Stimulated activated CD4-positive, alpha-beta T cell treated with anti-CD3 and anti-CD28 coated beads, Interleukin-4, amount 100 ng/mL, for 1 hour (primary cell): ENCODE measurements around the gene EIF4ENIF1.
"Not testable (repeated sequence)": the region's sequence is repeated elsewhere in the genome, so short reads cannot be mapped to it uniquely, and the experiment has no call there.

Source experiments
- DNase-seq: peaks from one replicate; pipeline ENCODE4 v3.0.0-alpha.2; 2020

Gene EIF4ENIF1

GRCh38 chr22:31440681-31441080 is 49.0 kb downstream of the EIF4ENIF1 start:
- DNase-seq, result no peak

- DNase-seq, result no peak
These were observed 49.8 kb downstream of the EIF4ENIF1 start for GRCh38 chr22:31439808-31440207.

DNA sequence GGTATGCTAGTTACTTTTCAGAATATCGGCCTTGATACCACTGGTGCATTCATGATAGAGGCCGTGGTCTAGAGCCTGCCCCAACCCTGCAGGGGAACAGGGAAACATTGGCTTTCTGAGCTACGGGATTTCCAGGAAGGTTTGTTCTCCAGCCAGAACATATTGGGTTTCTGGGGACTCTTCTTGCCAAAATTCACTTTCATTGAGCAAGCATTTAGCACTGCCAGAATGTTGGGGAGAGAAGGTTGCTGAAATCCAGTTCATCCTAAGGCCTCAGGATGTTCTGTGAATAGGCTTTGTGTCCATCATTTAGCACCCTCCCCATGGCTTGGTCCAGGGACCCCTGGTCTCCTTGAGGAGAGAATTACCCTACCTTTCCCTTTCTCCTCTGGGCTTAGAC is 53.5 kb downstream of the EIF4ENIF1 start:
- no peak for DNase-seq

DNA sequence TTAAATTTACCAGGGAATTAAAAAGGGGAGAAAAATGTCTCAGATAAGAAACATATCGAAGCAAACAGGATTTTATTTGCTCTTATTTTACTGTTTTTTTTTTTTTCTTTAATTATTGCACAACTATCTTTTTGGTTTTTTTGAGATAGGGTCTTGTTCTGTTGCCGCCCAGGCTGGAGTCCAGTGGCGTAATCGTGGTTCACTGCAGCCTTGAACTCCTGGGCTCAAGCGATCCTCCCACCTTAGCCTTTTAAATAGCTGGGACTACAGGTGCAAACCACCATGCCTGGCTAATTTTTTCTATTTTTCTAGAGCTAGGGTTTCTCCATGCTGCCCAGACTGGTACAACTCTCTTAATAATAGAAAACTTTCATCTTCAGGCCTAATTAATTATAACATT is 57.7 kb downstream of the EIF4ENIF1 start:
- no peak for DNase-seq

DNA sequence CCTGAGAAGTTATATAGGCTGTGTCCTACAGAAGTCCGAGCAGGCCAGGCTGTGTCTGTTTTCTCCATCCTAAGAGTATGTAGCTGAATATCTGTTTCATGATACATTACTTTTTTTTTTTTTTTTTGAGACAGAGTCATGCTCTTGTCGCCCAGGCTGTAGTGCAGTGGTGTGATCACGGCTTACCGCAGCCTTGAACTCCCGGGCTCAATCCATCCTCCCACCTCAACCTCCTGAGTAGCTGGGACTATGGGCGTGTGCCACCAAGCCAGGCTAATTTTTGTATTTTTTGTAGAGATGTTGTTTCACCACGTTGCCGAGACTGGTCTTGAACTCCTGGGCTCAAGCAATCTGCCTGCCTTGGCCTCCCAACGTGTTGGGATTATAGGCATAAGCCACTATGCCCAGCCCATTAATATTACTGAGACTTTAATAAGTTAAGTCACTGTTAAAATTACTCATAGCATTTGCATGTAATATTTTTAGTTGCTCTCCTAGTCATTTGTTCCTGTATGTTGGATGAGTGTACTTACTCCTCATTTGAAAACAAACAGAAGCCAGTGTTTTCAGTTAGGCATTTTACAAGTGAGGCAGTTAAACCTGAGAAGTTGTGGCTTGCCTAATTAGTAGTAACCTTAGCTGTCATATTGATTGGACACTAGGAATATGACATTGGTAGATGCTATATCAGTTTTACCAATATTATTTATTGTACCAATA is 64.2 kb downstream of the EIF4ENIF1 start:
- no peak for DNase-seq

DNA sequence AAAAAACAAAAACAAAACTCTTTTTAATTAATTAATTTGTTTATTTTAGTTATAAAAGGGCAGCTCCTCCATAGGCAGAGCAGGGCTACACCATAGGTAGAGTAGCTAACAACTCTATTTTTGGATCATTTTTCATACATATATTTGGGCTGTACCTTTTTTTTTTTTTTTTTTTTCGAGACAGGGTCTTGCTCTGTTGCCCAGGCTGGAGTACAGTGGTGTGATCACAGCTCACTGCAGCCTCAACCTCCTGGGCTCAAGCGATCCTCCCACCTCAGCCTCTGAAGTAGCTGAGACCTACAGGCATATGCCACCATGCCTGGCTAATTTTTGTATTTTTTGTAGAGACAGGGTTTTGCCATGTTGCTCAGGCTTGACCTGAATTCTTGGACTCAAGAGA is 87.3 kb downstream of the EIF4ENIF1 start:
- DNase-seq, result not testable (repeated sequence)

GRCh38 chr22:31400023-31400397 is 89.6 kb downstream of the EIF4ENIF1 start:
- DNase-seq, result no peak

DNA sequence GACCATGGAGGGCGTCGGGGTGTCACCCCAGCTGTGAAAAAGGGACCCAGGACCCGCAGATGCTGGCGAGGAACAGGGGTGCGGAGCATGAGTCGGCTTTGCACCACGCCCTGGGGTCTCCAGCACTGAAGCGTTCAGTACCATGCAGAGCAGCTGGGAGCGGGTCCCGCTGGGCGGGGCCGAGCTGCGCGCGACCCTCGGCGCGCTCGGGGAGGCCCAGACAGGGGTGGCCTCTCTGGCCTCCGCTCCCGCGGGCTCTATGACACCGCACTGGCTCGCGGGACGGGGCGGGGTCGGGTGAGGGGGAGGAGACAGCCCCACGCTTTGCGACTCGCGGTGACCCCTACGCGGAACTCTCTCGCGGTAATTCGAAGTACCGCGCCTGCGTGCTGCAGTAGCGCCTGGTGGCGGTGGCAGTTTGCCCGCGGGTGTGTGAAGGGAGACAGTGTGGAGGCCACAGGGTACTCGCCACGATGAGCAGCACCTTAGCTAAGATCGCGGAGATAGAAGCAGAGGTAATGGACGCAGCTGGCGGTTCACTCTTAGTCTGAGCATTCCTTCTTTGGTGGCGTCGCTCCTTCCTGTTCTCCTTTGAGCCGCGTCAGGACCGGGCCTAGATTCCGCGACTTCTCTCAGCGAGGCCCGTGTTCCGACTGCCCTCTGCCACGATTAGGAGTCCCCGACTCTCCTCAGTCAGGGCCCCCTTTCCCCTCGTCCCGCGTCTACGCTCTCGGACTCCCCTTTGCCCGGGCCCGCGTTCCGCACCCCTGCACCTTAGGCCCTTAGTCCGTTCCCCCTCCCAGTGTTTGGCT is 90.2 kb downstream of the EIF4ENIF1 start, which contains the start of gene DRG1:
Gene DRG1 (plus strand): TSS at position 394 of the 812 bp plus-strand sequence. CDS start 80 bp downstream, at position 474.
- peak; percentile 98 for DNase-seq

- no peak for DNase-seq
These were observed 91.4 kb downstream of the EIF4ENIF1 start for GRCh38 chr22:31398231-31398630.

DNA sequence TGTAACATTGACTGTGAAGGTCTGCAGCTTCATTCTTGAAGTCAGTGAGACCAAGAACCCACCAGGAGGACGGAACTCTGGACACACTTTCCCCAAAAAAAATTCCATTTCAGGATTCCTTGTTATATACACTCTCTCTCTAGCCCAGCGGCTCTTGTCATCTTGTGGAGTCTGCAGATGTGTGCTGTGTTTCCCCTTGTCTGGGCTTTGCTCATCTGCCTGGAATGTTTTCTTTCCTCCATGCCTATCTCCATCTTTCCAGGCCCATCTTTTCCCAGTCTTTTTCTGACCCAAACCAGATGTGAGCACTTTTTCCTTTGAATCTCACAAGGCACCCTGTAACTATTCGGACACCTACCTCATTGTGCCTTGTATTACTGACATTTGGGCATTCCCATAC is 95.3 kb downstream of the EIF4ENIF1 start:
- DNase-seq, result no peak

DNA sequence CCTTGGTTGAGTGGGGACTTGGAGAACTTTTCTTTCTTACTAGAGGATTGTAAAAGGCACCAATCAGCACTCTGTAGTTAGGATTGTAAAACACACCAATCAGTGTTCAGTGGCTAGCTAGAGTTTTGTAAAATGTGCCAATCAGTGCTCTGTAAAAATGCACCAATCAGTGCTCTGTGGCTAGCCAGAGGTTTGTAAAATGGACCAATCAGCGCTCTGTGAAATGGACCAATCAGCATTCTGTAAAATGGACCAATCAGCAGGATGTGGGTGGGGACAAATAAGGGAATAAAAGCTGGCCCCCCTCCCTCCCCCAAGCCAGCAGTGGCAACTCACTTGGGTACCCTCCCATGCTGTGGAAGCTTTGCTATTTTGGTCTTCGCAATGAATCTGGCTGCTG is 95.7 kb downstream of the EIF4ENIF1 start:
- DNase-seq, result no peak
